Measurements from ENCODE around the gene F10.
"Not testable (repeated sequence)": the region's sequence is repeated elsewhere in the genome, so short reads cannot be mapped to it uniquely, and the experiment has no call there.

The F10 gene

DNA sequence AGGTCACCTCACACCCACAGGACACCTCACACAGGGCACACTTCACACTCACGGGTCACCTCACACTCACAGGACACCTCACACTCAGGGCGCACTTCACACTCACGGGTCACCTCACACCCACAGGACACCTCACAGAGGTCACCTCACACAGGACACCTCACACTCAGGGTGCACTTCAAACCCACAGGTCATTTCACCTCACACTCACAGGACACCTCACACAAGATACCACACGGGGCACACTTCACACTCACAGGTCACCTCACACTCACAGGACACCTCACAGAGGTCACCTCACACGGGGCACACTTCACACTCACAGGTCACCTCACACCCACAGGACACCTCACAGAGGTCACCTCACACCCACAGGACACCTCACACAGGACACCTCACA is 10.8 kb upstream of the F10 start:
- not testable (repeated sequence) for H3K9ac ChIP-seq (ENCODE audit: low read depth in 1 of 2, low read length in 2 of 2); H3K4me3 ChIP-seq (ENCODE audit: low read length in 2 of 2); H3K27ac ChIP-seq (ENCODE audit: low read depth in 2 of 2, low read length in 2 of 2); H3K4me1 ChIP-seq (ENCODE audit: control insufficient read depth in 2 of 2, insufficient read depth in 2 of 2, low read length in 2 of 2); H3K36me3 ChIP-seq (ENCODE audit: control insufficient read depth in 2 of 2, insufficient read depth in 2 of 2, low read length in 2 of 2); H3K9me3 ChIP-seq (ENCODE audit: control insufficient read depth in 2 of 2, low read length in 2 of 2)
- peaks cover 7 to 11% of the 10 kb centered on the region in 2 donors for H3K27me3 ChIP-seq (ENCODE audit: control insufficient read depth in 2 of 2, insufficient read depth in 2 of 2, low read length in 2 of 2)

DNA sequence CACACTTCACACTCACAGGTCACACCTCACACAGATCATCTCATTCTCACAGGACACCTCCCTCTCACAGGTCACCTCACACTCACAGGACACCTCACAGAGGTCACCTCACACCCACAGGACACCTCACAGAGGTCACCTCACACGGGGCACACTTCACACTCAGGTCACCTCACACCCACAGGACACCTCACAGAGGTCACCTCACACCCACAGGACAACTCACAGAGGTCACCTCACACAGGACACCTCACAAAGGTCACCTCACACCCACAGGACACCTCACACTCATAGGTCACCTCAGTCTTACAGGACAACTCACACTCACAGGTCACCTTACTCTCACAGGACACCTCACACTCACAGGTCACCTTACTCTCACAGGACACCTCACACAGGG is 10.1 kb upstream of the F10 start:
- H3K27me3 ChIP-seq (ENCODE audit: control insufficient read depth in 2 of 2, insufficient read depth in 2 of 2, low read length in 2 of 2) = peaks cover 7 to 11% of the 10 kb centered on the region in 2 donors
- H3K36me3 ChIP-seq (ENCODE audit: control insufficient read depth in 2 of 2, insufficient read depth in 2 of 2, low read length in 2 of 2); H3K4me1 ChIP-seq (ENCODE audit: control insufficient read depth in 2 of 2, insufficient read depth in 2 of 2, low read length in 2 of 2); H3K4me3 ChIP-seq (ENCODE audit: low read length in 2 of 2); H3K9me3 ChIP-seq (ENCODE audit: control insufficient read depth in 2 of 2, low read length in 2 of 2); H3K9ac ChIP-seq (ENCODE audit: low read depth in 1 of 2, low read length in 2 of 2); H3K27ac ChIP-seq (ENCODE audit: low read depth in 2 of 2, low read length in 2 of 2): not testable (repeated sequence)

DNA sequence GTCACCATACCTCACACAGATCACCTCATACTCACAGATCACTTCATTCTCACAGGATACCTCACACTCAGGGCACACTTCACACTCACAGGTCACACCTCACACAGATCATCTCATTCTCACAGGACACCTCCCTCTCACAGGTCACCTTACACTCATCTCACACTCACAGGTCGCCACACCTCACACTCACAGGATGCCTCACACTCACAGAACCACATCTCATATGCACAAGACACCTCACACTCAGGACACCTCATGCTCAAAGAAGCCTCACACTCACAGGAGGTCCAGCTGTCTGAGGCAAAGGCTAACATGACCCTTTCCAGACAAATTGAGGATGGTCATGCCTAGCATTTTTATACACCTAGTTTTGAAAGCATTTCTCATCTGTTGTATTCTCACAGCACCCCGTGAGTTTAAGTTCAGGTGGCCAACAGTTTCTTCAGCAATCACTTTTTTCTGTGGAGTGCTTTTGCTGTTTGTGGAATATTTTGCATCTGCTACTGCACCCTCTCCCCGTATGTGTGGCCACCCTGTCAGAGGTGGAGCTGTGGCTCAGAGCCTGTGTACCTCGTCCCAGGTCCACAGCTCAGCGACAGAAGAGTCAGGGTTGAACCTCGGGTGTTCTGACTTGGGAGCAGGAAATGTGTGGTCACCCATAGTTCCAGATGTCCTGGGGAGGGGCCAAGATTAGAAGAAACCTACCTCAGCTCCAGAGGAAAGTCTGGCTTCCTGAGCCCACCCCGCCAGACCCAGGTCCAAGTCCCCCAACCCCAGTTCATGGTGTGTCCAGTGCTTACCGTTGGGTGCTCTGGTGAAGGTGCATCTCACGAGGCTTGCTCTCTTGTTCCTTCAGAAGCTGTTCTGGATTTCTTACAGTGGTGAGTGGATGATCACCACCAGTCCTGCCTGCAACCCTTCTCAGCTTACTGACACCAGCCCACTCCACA is 9.4 kb upstream of the F10 start:
- no peak overlapping the region for H3K9ac ChIP-seq (ENCODE audit: low read depth in 1 of 2, low read length in 2 of 2)
- H3K4me1 ChIP-seq (ENCODE audit: control insufficient read depth in 2 of 2, insufficient read depth in 2 of 2, low read length in 2 of 2) = no peaks in the 10 kb centered on the region
- peaks cover 7 to 11% of the 10 kb centered on the region in 2 donors for H3K27me3 ChIP-seq (ENCODE audit: control insufficient read depth in 2 of 2, insufficient read depth in 2 of 2, low read length in 2 of 2)
- H3K27ac ChIP-seq (ENCODE audit: low read depth in 2 of 2, low read length in 2 of 2) = no peak overlapping the region
- H3K4me3 ChIP-seq (ENCODE audit: low read length in 2 of 2) = no peak overlapping the region
- H3K36me3 ChIP-seq (ENCODE audit: control insufficient read depth in 2 of 2, insufficient read depth in 2 of 2, low read length in 2 of 2) = no peaks in the 10 kb centered on the region
- no peaks in the 10 kb centered on the region for H3K9me3 ChIP-seq (ENCODE audit: control insufficient read depth in 2 of 2, low read length in 2 of 2)

DNA sequence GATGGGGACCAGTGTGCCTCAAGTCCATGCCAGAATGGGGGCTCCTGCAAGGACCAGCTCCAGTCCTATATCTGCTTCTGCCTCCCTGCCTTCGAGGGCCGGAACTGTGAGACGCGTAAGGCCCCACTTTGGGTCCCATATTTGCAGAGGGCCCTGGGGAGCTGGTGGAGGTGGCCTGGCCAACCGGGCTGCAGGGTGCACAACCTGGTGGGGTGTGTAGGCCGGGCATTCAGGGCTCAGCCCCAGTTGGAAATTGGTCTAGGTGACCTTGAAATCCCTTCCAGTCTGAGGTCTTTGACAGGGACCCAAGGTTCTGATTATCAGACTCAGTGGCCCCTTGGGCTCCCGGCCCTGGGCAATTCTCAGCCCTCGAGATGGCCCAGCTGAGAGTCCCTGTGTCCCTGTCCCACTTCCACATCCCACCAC is 8.7 kb upstream of the F10 start:
- H3K4me1 ChIP-seq (ENCODE audit: control insufficient read depth in 2 of 2, insufficient read depth in 2 of 2, low read length in 2 of 2) = no peaks in the 10 kb centered on the region
- H3K9ac ChIP-seq (ENCODE audit: low read depth in 1 of 2, low read length in 2 of 2) = no peak overlapping the region
- H3K27ac ChIP-seq (ENCODE audit: low read depth in 2 of 2, low read length in 2 of 2) = no peak overlapping the region
- no peak overlapping the region for H3K4me3 ChIP-seq (ENCODE audit: low read length in 2 of 2)
- H3K36me3 ChIP-seq (ENCODE audit: control insufficient read depth in 2 of 2, insufficient read depth in 2 of 2, low read length in 2 of 2) = no peaks in the 10 kb centered on the region
- peaks cover 7 to 11% of the 10 kb centered on the region in 2 donors for H3K27me3 ChIP-seq (ENCODE audit: control insufficient read depth in 2 of 2, insufficient read depth in 2 of 2, low read length in 2 of 2)
- H3K9me3 ChIP-seq (ENCODE audit: control insufficient read depth in 2 of 2, low read length in 2 of 2) = no peaks in the 10 kb centered on the region

DNA sequence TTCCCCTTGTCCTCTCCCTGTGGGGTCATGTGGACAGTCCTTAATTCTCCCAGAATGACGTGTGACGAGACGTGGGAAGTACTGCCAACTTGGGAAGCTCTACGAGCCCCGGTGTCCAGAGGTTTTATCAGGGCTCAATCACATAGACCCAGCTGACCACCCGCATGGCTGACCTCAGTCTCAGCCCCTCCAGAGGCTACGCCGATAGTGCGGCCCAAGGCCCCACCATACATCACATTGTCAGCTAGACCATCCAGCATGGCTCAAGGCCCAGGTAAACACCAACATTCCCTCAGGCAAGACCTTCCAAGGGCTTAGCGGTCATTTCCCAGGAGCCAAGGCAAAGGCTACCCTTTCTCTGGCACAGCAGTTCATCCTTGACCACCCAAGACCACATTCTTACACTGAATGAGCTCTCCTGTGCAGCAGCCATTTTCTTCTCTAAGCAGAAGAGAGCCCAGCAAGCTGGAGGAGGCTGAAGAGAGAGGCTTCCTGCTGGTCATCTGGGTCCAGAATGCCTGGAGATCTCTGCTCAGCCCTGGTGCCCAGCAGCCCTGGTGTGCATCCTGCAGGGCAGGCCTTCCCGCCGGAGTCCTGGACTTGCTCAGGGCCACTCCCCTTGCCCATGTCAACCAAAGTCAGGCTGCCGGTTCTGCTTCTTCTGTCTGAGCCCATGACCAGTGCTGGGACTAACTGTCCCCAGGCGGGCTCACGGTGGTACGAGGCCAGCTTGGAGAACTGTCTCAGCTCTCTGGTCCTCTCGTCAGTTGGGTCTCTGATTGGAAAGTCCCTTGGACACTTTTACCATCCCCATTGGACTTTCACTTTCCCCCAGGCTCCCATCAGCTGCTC is 7.9 kb upstream of the F10 start:
- H3K27me3 ChIP-seq (ENCODE audit: control insufficient read depth in 2 of 2, insufficient read depth in 2 of 2, low read length in 2 of 2) = peaks cover 5 to 11% of the 10 kb centered on the region in 2 donors
- H3K27ac ChIP-seq (ENCODE audit: low read depth in 2 of 2, low read length in 2 of 2) = no peak overlapping the region
- H3K4me3 ChIP-seq (ENCODE audit: low read length in 2 of 2) = no peak overlapping the region
- H3K36me3 ChIP-seq (ENCODE audit: control insufficient read depth in 2 of 2, insufficient read depth in 2 of 2, low read length in 2 of 2) = no peaks in the 10 kb centered on the region
- H3K4me1 ChIP-seq (ENCODE audit: control insufficient read depth in 2 of 2, insufficient read depth in 2 of 2, low read length in 2 of 2) = no peaks in the 10 kb centered on the region
- no peaks in the 10 kb centered on the region for H3K9me3 ChIP-seq (ENCODE audit: control insufficient read depth in 2 of 2, low read length in 2 of 2)
- H3K9ac ChIP-seq (ENCODE audit: low read depth in 1 of 2, low read length in 2 of 2) = no peak overlapping the region

DNA sequence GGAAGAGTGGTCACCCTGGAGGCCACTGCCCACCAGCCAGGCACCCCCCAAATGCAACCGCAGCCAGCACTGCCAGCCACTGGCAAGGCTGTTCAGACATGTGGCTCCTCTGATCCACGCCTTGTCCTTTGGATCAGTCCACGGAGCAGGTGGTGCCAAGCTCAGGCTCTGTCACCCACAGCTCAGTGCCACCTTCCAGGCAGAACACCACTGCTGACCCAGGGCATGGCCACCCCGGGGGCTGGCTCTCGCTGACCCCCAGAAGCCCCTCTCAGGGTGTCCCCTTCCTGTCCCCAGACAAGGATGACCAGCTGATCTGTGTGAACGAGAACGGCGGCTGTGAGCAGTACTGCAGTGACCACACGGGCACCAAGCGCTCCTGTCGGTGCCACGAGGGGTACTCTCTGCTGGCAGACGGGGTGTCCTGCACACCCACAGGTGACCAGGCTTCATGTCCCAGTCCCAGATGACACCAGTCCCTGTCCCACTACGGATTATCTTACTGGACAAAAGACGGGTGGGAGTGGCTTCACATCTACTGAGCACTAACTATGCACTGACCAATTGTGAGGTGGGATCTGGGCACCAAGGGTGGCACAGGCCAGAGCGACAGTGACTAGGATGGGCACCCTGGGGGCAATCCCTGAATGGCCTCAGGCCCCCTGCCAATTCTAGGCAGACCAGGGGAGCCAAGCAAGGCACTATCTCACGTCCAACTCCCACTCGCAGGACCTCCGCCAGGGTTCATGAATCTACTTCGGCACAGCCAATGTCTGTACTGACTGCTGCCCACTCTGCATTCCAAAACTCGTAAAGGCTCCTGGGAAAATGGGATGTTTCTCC is 7.0 kb upstream of the F10 start:
- H3K9ac ChIP-seq (ENCODE audit: low read depth in 1 of 2, low read length in 2 of 2) = no peak overlapping the region
- no peaks in the 10 kb centered on the region for H3K4me1 ChIP-seq (ENCODE audit: control insufficient read depth in 2 of 2, insufficient read depth in 2 of 2, low read length in 2 of 2)
- peaks cover 5 to 10% of the 10 kb centered on the region in 2 donors for H3K27me3 ChIP-seq (ENCODE audit: control insufficient read depth in 2 of 2, insufficient read depth in 2 of 2, low read length in 2 of 2)
- H3K9me3 ChIP-seq (ENCODE audit: control insufficient read depth in 2 of 2, low read length in 2 of 2) = no peaks in the 10 kb centered on the region
- H3K4me3 ChIP-seq (ENCODE audit: low read length in 2 of 2) = no peak overlapping the region
- no peaks in the 10 kb centered on the region for H3K36me3 ChIP-seq (ENCODE audit: control insufficient read depth in 2 of 2, insufficient read depth in 2 of 2, low read length in 2 of 2)
- no peak overlapping the region for H3K27ac ChIP-seq (ENCODE audit: low read depth in 2 of 2, low read length in 2 of 2)

DNA sequence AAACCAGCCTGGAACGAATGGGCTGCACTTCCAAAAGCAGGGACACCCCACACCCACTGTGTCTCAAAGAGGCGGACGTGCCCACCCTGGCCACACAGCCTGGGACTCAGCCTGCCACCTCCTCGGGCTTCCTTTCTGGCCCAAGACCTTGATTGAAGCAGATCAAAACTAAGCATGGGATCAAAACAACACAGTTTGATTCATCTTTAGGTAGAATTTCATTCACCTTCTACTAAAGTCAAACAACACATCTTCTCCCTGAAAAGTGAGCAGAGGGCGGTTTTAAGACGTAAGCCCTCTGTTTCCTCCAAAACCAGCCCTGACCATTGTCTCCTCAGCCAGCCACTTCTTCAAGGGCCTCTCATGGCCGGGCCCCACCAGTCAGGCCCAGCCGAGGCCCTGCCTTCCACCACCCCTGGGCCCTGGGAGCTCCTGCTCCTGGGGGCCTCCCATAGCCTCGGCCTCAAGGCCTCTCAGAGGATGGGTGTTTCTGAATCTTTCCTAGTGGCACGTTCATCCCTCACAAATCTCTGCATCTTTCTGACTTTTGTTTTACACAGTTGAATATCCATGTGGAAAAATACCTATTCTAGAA is 6.3 kb upstream of the F10 start:
- H3K36me3 ChIP-seq (ENCODE audit: control insufficient read depth in 2 of 2, insufficient read depth in 2 of 2, low read length in 2 of 2) = no peaks in the 10 kb centered on the region
- no peak overlapping the region for H3K9ac ChIP-seq (ENCODE audit: low read depth in 1 of 2, low read length in 2 of 2)
- no peak overlapping the region for H3K4me3 ChIP-seq (ENCODE audit: low read length in 2 of 2)
- H3K27ac ChIP-seq (ENCODE audit: low read depth in 2 of 2, low read length in 2 of 2) = no peak overlapping the region
- no peaks in the 10 kb centered on the region for H3K4me1 ChIP-seq (ENCODE audit: control insufficient read depth in 2 of 2, insufficient read depth in 2 of 2, low read length in 2 of 2)
- peaks cover 4 to 5% of the 10 kb centered on the region in 2 donors for H3K27me3 ChIP-seq (ENCODE audit: control insufficient read depth in 2 of 2, insufficient read depth in 2 of 2, low read length in 2 of 2)
- no peaks in the 10 kb centered on the region for H3K9me3 ChIP-seq (ENCODE audit: control insufficient read depth in 2 of 2, low read length in 2 of 2)

DNA sequence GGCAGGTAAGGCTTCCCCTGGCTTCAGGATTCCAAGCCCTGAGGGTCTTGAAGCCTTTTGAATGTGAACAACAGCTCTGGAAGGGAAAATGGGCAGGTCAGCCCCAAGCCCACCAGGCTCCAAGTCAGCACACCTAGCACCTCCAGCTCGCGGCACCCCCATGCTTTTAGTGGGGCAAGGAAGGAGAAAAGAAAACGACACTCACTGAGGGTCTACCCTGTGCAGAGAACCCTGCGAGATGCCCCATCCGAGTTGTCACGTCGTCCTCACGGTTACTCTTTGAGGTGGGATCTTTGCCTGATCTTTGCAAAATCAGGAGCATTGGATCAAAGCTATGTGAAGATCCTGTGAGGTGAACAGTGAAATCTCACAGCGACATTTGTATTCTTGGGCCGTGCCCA is 5.7 kb upstream of the F10 start:
- Histone ChIP-seq H3K9me3 (ENCODE audit: control insufficient read depth in 2 of 2, low read length in 2 of 2) (no peaks in the 10 kb centered on the region), H3K36me3 (ENCODE audit: control insufficient read depth in 2 of 2, insufficient read depth in 2 of 2, low read length in 2 of 2) (no peaks in the 10 kb centered on the region), H3K4me3 (ENCODE audit: low read length in 2 of 2) (no peak overlapping the region), H3K9ac (ENCODE audit: low read depth in 1 of 2, low read length in 2 of 2) (no peak overlapping the region), H3K27ac (ENCODE audit: low read depth in 2 of 2, low read length in 2 of 2) (no peak overlapping the region), H3K4me1 (ENCODE audit: control insufficient read depth in 2 of 2, insufficient read depth in 2 of 2, low read length in 2 of 2) (peaks cover 0 to under 1% of the 10 kb centered on the region in 2 donors), H3K27me3 (ENCODE audit: control insufficient read depth in 2 of 2, insufficient read depth in 2 of 2, low read length in 2 of 2) (peaks cover 2 to 3% of the 10 kb centered on the region in 2 donors)

DNA sequence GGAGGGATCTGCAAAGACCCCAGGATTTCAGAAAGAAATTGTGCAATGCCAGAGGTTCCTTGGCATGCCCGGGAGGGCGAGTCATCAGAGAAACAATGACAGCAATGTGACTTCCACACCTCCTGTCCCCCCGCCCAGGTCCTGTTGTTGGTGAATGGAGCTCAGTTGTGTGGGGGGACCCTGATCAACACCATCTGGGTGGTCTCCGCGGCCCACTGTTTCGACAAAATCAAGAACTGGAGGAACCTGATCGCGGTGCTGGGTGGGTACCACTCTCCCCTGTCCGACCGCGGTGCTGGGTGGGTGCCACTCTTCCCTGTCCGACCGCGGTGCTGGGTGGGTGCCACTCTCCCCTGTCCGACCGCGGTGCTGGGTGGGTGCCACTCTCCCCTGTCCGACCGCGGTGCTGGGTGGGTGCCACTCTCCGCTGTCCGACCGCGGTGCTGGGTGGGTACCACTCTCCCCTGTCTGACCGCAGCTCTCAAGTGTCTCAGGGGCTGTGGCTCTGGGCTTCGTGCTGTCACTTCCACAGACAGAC is 5.2 kb upstream of the F10 start:
- Histone ChIP-seq H3K9me3 (ENCODE audit: control insufficient read depth in 2 of 2, low read length in 2 of 2) (no peaks in the 10 kb centered on the region), H3K9ac (ENCODE audit: low read depth in 1 of 2, low read length in 2 of 2) (no peak overlapping the region), H3K4me3 (ENCODE audit: low read length in 2 of 2) (no peak overlapping the region), H3K27ac (ENCODE audit: low read depth in 2 of 2, low read length in 2 of 2) (no peak overlapping the region), H3K4me1 (ENCODE audit: control insufficient read depth in 2 of 2, insufficient read depth in 2 of 2, low read length in 2 of 2) (peaks cover 0 to 2% of the 10 kb centered on the region in 2 donors), H3K27me3 (ENCODE audit: control insufficient read depth in 2 of 2, insufficient read depth in 2 of 2, low read length in 2 of 2) (peaks cover 0 to 1% of the 10 kb centered on the region in 2 donors), H3K36me3 (ENCODE audit: control insufficient read depth in 2 of 2, insufficient read depth in 2 of 2, low read length in 2 of 2) (no peaks in the 10 kb centered on the region)

Measured in mucosa of rectum (tissue), 2 donors.